HG03457 (cell line): Measurements from ENCODE around the gene SH2D3C.

Experiments used
- ATAC-seq: cut with Tn5 transposase; IDR thresholded peaks from one replicate; pipeline ENCODE4 v1.9.1; 2021; ENCODE audit warnings: moderate number of reproducible peaks; ENCODE audit not compliant: unreplicated experiment

The SH2D3C gene

DNA sequence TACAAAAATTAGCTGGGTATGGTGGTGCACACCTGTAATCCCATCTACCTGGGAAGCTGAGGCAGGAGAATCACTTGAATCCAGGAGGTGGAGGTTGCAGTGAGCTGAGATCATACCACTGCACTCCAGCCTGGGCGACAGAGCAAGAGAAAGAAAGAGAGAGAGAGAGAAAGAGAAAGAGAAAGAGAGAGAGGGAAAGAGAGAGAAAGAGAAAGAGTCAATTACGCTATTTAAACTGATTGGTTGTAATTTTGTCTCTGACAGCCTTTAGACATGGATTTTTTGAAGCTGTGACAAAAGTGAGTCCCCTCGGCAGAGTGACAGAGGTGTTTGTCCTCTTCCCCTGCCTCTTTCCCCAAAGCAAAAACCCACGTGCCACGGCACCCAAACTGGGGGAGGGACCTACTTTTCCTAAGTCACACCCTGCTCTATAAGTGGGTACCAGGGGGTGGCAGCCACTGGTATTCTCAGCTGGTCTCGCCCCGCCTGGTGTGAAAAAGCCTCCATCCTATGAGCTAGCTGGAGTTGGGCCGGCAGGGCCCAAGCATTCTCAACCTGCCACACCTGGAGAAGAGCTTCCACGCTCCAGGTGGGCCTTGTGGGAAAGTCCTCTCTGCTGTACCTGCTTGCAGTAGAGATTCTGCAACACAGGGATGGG lies 75.0 kb downstream of the SH2D3C start:
- no peak for ATAC-seq

DNA sequence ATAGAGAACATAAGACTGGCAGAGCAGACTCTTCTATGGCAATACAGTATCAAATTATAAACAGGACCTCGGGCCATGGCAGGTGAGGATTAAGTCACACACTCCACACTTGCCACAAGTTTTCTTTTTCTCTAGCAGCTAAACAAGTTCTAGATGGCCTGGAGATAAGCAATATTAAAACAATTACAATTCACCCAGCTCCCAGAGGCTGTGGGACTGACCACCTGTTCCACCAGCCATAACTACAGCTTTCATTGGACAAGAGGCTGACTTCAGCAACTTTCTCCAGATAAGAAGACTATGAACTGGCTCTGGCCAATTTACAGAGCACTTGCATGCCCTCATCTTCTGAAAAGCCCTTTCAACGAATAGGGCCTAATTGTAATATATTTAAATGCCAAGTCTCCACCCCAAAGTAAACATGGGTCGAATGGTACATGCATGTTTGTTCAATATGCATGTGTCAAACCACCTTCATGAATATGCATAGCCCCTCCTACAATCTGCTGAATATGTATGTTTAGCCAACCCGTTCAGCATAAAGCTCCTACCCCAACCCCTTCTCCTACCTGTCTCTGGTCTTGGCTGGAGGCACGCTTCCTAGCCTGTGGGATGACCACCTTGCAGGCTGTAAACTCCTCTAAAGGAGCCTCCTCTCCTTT lies 77.7 kb downstream of the SH2D3C start:
- ATAC-seq: no peak

DNA sequence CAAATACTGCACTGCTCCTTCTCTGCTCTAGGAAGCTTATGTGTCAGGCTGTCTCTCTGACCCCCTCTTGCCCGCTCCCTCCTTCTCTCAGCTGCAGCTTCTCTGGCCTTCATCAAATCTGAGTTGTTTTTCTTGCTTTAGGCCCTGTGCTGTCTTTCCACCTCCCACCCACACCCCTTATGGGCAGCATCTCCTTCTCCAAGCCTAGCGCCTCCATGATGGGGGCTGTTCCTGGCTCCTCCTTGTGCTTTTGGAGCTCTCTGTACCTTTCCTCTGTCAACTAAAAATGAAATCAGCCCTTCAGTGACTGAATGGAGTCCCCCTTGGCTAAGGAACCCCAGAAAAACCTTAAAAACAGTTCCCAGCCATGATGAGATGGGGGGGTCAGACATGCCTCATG lies 78.3 kb downstream of the SH2D3C start:
- ATAC-seq: no peak

DNA sequence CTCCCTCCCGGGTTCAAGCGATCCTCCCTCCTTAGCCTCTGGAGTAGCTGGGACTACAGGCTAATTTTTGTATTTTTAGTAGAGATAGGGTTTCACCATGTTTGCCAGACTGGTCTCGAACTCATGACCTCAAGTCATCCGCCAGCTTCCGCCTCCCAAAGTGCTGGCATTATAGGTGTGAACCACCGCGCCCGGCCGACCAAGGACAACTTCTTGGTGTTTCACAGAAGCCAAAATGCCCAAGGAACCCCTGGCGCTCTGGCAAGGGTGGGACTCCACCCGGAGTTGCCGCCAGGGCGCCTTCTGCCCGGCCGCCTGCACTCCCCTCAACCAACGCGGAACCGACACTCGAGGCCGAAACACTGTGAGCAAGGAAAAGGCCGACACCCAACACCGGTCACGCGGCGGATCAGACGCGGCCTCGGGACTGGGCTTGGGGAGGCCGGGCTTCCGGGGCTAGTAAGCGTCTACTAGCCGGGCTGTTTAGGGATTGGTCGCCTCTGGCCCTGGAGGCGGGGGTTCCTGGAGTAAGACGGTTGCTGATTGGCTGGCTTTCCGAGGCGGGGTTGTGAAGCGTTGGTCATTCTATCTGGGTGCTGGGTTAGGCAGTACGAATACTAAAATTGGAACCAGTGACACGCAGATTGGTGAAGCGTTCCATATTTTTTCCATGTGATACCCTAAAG lies 79.3 kb downstream of the SH2D3C start:
- ATAC-seq: no peak

DNA sequence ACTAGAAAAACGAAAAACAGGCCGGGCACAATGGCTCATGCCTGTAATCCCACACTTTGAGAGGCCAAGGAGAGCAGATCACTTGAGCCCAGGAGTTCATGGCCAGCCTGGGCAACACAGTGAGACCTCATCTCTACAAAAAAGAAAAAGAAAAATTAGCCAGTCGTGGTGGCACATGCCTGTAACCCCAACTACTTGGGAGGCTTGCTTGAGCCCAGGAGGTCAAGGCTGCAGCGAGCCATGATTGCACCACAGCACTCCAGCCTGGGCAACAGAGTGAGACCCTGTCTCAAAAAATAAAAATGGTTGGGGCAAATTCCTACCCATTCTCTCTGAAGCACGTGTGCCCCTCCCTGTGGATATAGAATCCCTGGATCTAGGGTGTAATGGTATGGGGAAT lies 80.1 kb downstream of the SH2D3C start:
- ATAC-seq: no peak

DNA sequence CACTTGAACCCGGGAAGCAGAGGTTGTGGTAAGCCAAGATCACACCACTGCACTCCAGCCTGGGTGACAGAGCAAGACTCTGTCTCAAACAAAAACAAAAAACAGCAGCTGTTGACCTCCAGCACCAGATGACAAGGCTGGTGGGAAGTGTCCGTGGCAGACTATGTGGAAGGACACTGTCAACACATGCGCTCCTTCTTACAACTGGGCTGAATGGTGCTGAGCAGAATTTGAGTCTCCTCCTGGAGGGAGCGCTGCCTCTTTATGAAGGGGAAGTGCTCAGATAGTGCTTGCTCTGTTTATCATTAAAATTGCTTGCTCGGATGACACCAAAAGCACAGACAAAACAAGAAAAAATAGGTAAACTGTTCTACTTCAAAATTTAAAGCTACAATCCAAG lies 80.9 kb downstream of the SH2D3C start:
- no peak for ATAC-seq

DNA sequence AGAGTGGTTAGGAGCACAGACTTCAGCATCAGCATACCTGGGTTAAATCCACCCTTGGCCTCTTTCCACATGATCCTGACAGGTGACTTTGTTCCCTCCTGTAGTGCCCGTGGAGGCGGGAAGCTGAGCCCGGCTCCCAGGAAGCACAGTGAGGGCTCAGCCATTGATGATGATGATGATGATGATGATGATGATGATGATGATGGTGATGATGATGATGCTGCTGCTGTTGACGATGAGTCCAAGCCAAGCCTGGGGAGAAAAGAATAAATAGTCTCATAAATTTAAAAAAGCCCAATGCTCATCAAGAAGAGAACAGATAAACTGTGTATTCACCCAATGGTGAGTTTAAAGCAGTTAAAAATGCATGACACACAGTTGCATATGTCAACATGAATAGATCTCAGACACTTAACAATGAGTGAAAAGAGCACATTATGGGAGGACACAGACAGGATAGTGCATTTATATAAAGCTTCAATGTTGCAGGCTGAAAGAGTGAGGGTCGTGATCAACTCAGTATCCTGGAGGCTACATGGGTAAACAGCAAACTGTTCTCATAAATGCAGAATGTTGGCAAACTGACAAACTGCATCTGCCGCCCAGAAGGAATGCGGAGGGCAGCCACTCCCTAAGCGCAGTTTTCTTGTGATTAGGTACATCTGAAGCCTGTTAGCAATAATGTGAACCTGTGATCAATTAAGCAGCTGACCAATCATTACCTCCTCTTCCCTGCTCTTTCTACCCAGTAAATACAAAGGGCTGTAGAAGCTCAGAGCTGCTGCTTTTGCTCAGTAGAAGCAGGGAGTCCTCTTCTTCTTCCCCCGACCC lies 83.4 kb downstream of the SH2D3C start:
- ATAC-seq: no peak

DNA sequence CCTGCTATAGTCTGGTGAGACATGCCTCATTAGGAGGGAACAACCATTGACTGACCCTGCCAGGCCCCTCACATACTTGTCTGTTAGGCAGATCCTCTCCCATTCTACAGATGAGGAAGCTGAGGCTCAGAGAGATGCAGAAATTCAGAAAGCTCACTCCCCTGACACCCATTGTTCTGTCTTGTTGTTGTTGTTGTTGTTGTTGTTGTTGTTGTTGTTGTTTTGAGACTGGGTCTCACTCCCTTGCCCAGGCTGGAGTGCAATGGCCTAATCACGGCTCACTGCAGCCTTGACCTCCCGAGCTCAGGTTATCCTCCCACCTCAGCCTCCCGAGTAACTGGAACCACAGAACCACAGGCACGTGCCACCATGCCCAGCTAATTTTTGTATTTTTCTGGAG lies 84.8 kb downstream of the SH2D3C start:
- no peak for ATAC-seq

DNA sequence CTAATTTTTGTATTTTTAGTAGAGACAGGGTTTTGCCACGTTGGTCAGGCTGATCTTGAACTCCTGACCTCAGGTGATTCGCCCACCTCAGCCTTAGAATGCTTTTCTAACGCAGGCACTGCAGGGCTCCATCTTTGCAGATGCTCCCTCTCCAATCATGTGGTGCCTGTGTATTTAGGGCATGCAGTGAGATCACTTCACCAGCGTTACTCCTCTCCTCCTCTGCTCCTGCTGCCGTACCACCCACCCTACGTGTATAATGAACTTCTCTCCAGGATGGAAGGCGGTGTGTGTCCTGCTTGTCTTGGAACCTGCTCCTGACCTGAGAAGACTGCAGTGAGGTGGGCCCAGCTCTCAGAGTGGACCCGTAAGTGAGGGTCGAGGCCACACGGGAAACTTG lies 85.3 kb downstream of the SH2D3C start:
- no peak for ATAC-seq

DNA sequence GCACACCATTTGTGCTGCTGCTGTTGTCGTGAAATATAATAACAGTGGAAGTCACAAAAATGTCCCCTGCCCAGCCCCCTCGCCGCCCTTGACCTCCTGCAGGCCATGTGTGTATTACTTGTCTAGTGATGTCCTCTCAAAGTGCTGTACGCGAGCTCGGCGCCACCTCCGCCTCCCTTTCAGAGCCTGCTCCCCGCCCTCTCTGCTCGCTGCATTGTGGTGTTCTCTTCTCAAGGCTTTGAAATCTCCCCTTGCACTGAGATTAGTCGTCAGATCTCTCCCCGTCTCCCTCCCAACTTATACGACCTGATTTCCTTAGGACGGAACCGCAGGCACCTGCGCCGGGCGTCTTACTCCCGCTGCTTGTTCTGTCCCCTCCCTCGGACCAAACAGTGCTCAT lies 86.4 kb downstream of the SH2D3C start:
- ATAC-seq: no peak

DNA sequence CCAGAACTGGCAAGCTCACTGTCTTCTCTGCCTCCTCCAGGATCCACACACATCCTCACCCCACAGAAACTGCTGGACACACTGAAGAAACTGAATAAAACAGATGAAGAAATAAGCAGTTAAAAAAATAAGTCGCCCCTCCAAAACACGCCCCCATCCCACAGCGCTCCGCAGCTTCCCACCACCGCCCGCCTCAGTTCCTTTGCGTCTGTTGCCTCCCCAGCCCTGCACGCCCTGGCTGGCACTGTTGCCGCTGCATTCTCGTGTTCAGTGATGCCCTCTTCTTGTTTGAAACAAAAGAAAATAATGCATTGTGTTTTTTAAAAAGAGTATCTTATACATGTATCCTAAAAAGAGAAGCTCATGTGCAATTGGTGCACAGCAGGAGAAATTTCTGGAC lies 87.7 kb downstream of the SH2D3C start:
- no peak for ATAC-seq

DNA sequence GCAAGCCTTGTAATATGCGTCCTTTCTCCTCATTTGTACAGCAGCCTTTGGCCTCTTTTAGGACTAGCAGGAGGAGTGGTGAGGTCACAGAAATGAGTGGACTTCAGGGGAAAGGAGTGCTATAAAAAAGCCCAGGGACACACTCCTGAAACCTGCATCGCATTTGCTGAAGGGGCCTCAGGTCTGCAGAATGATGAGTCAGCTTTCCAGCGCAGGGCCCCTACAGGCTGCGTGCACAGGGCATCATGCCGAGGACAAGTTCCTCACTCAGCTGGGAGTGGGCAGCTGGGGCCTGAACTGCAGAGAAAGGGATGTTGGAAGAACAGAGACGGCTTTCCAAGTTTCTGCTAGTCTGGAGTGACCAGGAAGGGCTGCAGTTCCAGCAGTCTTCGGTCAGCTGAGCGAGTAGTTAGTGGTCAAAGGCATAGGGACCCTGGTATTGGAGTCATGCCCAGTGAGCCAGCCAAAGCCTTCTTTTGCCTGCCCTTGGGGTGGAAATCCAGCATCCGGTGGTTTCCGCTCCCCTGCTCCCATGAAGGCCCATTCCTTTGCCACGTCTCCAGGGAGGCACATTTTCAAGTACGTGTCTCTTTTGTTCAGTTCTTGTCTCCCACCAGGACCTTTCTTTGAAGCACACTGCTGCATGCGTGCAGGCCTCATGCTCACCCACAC lies 89.0 kb downstream of the SH2D3C start:
- ATAC-seq: no peak
